ENCODE results near the gene ADD3.

GRCh38 chr10:110181911-110182310, 174.1 kb downstream of the ADD3 start:
- TF ChIP-seq GLIS1 (tag by site-specific recombination; IDR thresholded peaks at IDR 0.05) (no peak), YY1 (tag by site-specific recombination; IDR thresholded peaks at IDR 0.05) (no peak), KLF10 (tag by site-specific recombination; IDR thresholded peaks at IDR 0.05) (no peak)
- TF ChIP-seq, protein P1, sequence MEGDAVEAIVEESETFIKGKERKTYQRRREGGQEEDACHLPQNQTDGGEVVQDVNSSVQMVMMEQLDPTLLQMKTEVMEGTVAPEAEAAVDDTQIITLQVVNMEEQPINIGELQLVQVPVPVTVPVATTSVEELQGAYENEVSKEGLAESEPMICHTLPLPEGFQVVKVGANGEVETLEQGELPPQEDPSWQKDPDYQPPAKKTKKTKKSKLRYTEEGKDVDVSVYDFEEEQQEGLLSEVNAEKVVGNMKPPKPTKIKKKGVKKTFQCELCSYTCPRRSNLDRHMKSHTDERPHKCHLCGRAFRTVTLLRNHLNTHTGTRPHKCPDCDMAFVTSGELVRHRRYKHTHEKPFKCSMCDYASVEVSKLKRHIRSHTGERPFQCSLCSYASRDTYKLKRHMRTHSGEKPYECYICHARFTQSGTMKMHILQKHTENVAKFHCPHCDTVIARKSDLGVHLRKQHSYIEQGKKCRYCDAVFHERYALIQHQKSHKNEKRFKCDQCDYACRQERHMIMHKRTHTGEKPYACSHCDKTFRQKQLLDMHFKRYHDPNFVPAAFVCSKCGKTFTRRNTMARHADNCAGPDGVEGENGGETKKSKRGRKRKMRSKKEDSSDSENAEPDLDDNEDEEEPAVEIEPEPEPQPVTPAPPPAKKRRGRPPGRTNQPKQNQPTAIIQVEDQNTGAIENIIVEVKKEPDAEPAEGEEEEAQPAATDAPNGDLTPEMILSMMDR (tag by site-specific recombination; IDR thresholded peaks at IDR 0.05), result no peak
- TF ChIP-seq, protein P2, sequence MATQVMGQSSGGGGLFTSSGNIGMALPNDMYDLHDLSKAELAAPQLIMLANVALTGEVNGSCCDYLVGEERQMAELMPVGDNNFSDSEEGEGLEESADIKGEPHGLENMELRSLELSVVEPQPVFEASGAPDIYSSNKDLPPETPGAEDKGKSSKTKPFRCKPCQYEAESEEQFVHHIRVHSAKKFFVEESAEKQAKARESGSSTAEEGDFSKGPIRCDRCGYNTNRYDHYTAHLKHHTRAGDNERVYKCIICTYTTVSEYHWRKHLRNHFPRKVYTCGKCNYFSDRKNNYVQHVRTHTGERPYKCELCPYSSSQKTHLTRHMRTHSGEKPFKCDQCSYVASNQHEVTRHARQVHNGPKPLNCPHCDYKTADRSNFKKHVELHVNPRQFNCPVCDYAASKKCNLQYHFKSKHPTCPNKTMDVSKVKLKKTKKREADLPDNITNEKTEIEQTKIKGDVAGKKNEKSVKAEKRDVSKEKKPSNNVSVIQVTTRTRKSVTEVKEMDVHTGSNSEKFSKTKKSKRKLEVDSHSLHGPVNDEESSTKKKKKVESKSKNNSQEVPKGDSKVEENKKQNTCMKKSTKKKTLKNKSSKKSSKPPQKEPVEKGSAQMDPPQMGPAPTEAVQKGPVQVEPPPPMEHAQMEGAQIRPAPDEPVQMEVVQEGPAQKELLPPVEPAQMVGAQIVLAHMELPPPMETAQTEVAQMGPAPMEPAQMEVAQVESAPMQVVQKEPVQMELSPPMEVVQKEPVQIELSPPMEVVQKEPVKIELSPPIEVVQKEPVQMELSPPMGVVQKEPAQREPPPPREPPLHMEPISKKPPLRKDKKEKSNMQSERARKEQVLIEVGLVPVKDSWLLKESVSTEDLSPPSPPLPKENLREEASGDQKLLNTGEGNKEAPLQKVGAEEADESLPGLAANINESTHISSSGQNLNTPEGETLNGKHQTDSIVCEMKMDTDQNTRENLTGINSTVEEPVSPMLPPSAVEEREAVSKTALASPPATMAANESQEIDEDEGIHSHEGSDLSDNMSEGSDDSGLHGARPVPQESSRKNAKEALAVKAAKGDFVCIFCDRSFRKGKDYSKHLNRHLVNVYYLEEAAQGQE (tag by site-specific recombination; IDR thresholded peaks at IDR 0.05), result no peak

All from HEK293 (cell line).